ENCODE results near the gene DNAJA2. TPM values are rescaled to one million over a fixed set of nuclear protein-coding genes. Genes with fewer than 3 reads are reported as not detected.

Gene DNAJA2
- total and polyA plus RNA-seq, 9 of the 15 experiments (the other 6 are each of a cell fraction or from before 2014, with no cell fraction given), result 24.1 to 75.9 (median 50.7) TPM

- H3K79me2 ChIP-seq (ENCODE audit: control insufficient read depth, insufficient read depth, low read length), result no peaks in the 10 kb centered on the region
- intact Hi-C loops (cut with micrococcal nuclease) (loop anchor here (1.0 kb wide), 1 partner anchor 70 kb away; no protein-coding TSS in a partner anchor), in situ Hi-C loops (cut with MboI) (no loop called here)
- peaks cover 26 to 38% of the 10 kb centered on the region in 2 experiments for H3K27me3 ChIP-seq (ENCODE audit: control insufficient read depth in 2 of 2, insufficient read depth in 2 of 2, low read length in 2 of 2)
- no peaks in the 10 kb centered on the region for H3K36me3 ChIP-seq (ENCODE audit: control insufficient read depth, insufficient read depth, low read length)
- no peaks in the 10 kb centered on the region for H4K20me1 ChIP-seq (replicated peaks; ENCODE audit: control insufficient read depth, insufficient read depth, low read length)
- ATAC-seq, result peak; percentile 14; the same call in 2 of the 3 replicates
- no peak overlapping the region for H3K4me3 ChIP-seq
- H3K9me1 ChIP-seq (ENCODE audit: control insufficient read depth, insufficient read depth, low read length), result no peaks in the 10 kb centered on the region
- H2AFZ ChIP-seq (ENCODE audit: low read depth, low read length), result no peak overlapping the region
- WGBS (ENCODE audit: insufficient coverage, low coverage, missing lambda C conversion rate), result 22% methylated on average over 5 of the region's 5 CpGs
- TF ChIP-seq HDAC2 (IDR thresholded peaks at IDR 0.05) (no peak), SETDB1 (IDR thresholded peaks at IDR 0.05; ENCODE audit: low read length) (no peak), RB1 (IDR thresholded peaks at IDR 0.05; ENCODE audit: low read depth) (no peak), ZNF274 (IDR thresholded peaks at IDR 0.05; ENCODE audit: borderline replicate concordance, low read depth, low read length) (no peak), CXXC5 (CRISPR knock-in tag; IDR thresholded peaks at IDR 0.05) (no peak), HDAC1 (IDR thresholded peaks at IDR 0.05) (no peak), SMAD3 (CRISPR knock-in tag; conservative IDR thresholded peaks at IDR 0.05) (no peak)
- no peaks in the 10 kb centered on the region for H3K9me3 ChIP-seq (replicated peaks; ENCODE audit: control insufficient read depth, insufficient read depth, low read depth, low read length)
- H3K4me2 ChIP-seq (ENCODE audit: insufficient read depth, low read length), result no peak overlapping the region
- ChIA-PET CTCF (ENCODE audit: low intra/inter-chr PET ratio) (interaction anchor here (2.3 kb wide), 1 partner anchor 70 kb away, joined by 13 read pairs; no protein-coding TSS in a partner anchor), POLR2A (no interaction called here)
- no peak for FAIRE-seq
- BruUV-seq (replicated peaks), result no TSS peak
- DNase-seq (ENCODE audit: extremely low read depth in 1 of 4, low spot score in 3 of 4), result no peak
- H3K27ac ChIP-seq (ENCODE audit: extremely low read depth, low read depth, low read length), result no peak overlapping the region
- no peak overlapping the region for H3K9ac ChIP-seq (ENCODE audit: insufficient read depth in 1 of 2, low read depth in 2 of 2, low read length in 2 of 2)
- peaks cover 0 to 6% of the 10 kb centered on the region in 2 experiments; a peak in 1 of 5 replicates for H3K4me1 ChIP-seq (replicated peaks in 1 of 2; ENCODE audit: control insufficient read depth in 2 of 2, insufficient read depth in 2 of 2, low read length in 2 of 2)
Measured at GRCh38 chr16:47017636-47018035, 44.2 kb upstream of the DNAJA2 start.

GRCh38 chr16:47016700-47017133, 43.2 kb upstream of the DNAJA2 start:
- Histone ChIP-seq H3K4me3 (no peak overlapping the region), H3K9me3 (replicated peaks; ENCODE audit: control insufficient read depth, insufficient read depth, low read depth, low read length) (no peaks in the 10 kb centered on the region), H3K9me1 (ENCODE audit: control insufficient read depth, insufficient read depth, low read length) (no peaks in the 10 kb centered on the region), H3K79me2 (ENCODE audit: control insufficient read depth, insufficient read depth, low read length) (no peaks in the 10 kb centered on the region), H3K27me3 (ENCODE audit: control insufficient read depth in 2 of 2, insufficient read depth in 2 of 2, low read length in 2 of 2) (peaks cover 24 to 38% of the 10 kb centered on the region in 2 experiments), H3K27ac (ENCODE audit: extremely low read depth, low read depth, low read length) (no peak overlapping the region), H3K9ac (ENCODE audit: insufficient read depth in 1 of 2, low read depth in 2 of 2, low read length in 2 of 2) (no peak overlapping the region), H4K20me1 (replicated peaks; ENCODE audit: control insufficient read depth, insufficient read depth, low read length) (no peaks in the 10 kb centered on the region), H3K4me1 (replicated peaks in 1 of 2; ENCODE audit: control insufficient read depth in 2 of 2, insufficient read depth in 2 of 2, low read length in 2 of 2) (peaks cover 0 to 6% of the 10 kb centered on the region in 2 experiments; a peak in 1 of 5 replicates), H3K4me2 (ENCODE audit: insufficient read depth, low read length) (no peak overlapping the region), H3K36me3 (ENCODE audit: control insufficient read depth, insufficient read depth, low read length) (no peaks in the 10 kb centered on the region), H2AFZ (ENCODE audit: low read depth, low read length) (no peak overlapping the region)
- POLR2A ChIA-PET, result no interaction called here
- in situ Hi-C loops (cut with MboI), result no loop called here
- no peak for ATAC-seq
- no peak for FAIRE-seq
- peak in 1 of 4 experiments; percentile 2 for DNase-seq (ENCODE audit: extremely low read depth in 1 of 4, low spot score in 3 of 4)
- CTCF ChIA-PET (ENCODE audit: low intra/inter-chr PET ratio), result interaction anchor here (2.3 kb wide), 1 partner anchor 69 kb away, joined by 13 read pairs; no protein-coding TSS in a partner anchor
- BruUV-seq (replicated peaks), result no TSS peak
- 1% methylated on average over 6 of the region's 6 CpGs for WGBS (ENCODE audit: insufficient coverage, low coverage, missing lambda C conversion rate)
- intact Hi-C loops (cut with micrococcal nuclease), result no loop called here
- TF ChIP-seq ZFPM2 (CRISPR knock-in tag; IDR thresholded peaks at IDR 0.05), result no peak
- TF ChIP-seq CREBBP (IDR thresholded peaks at IDR 0.05; ENCODE audit: low read depth, low read length), result no peak
- no peak for TF ChIP-seq ESRRB (CRISPR knock-in tag; IDR thresholded peaks at IDR 0.05; ENCODE audit: borderline replicate concordance)
- TF ChIP-seq ZNF280B (CRISPR knock-in tag; IDR thresholded peaks at IDR 0.05), result no peak
- no peak for TF ChIP-seq PHB (CRISPR knock-in tag; IDR thresholded peaks at IDR 0.05)
- no peak for TF ChIP-seq E2F3 (CRISPR knock-in tag; IDR thresholded peaks at IDR 0.05)
- TF ChIP-seq NCOA1 (IDR thresholded peaks at IDR 0.05; ENCODE audit: low read depth), result no peak
- TF ChIP-seq HDAC3 (IDR thresholded peaks at IDR 0.05; ENCODE audit: borderline replicate concordance, partially characterized antibody), result no peak
- TF ChIP-seq PHTF2 (CRISPR knock-in tag; IDR thresholded peaks at IDR 0.05), result no peak
- TF ChIP-seq ZNF124 (CRISPR knock-in tag; IDR thresholded peaks at IDR 0.05), result no peak
- TF ChIP-seq YBX1 (IDR thresholded peaks at IDR 0.05), result no peak
- no peak for TF ChIP-seq TRIM24 (IDR thresholded peaks at IDR 0.05)
- TF ChIP-seq HMG20A (CRISPR knock-in tag; conservative IDR thresholded peaks at IDR 0.05), result no peak
